Neural cell (in vitro differentiated cells): ENCODE measurements around the gene ABHD2. TPM values are rescaled to one million over a fixed set of nuclear protein-coding genes. Genes with fewer than 3 reads are reported as not detected.

ENCODE experiments used
- H2AFZ ChIP-seq: fragments of 200-600, 300-800 bp; sonication (generic), shearing (Covaris generic); 2 replicates; pipeline ENCODE4 v1.6.0; 2014; ENCODE audit warnings: low read depth, mild to moderate bottlenecking, antibody characterized with exemption, low read length, moderate library complexity
- H3F3A ChIP-seq: fragments of 200-600 bp; shearing (Covaris generic); 2 replicates; pipeline ENCODE4 v1.6.1; 2016; ENCODE audit warnings: mild to moderate bottlenecking, moderate library complexity, mixed read lengths, antibody characterized with exemption, low read length; ENCODE audit not compliant: insufficient read depth, poor library complexity, severe bottlenecking
- H3K27ac ChIP-seq: fragments of 200-600, 300-800 bp; sonication (generic), shearing (Covaris generic); 2 replicates; pipeline ENCODE4 v1.5.1; 2014; ENCODE audit warnings: mild to moderate bottlenecking, low read length, moderate library complexity
- H3K27me3 ChIP-seq: fragments of 300-800, 200-600 bp; sonication (generic), shearing (Covaris generic); 2 replicates; pipeline ENCODE4 v1.6.0; 2014; ENCODE audit warnings: mild to moderate bottlenecking, low read depth, low read length, moderate library complexity; ENCODE audit not compliant: insufficient read depth
- H3K36me3 ChIP-seq: fragments of 300-800, 200-600 bp; sonication (generic), shearing (Covaris generic); 2 replicates; pipeline ENCODE4 v1.5.1; 2014; ENCODE audit warnings: mild to moderate bottlenecking, antibody characterized with exemption, low read length, moderate library complexity; ENCODE audit not compliant: insufficient read depth
- H3K4me2 ChIP-seq: fragments of 300-800, 200-600 bp; sonication (generic), shearing (Covaris generic); 2 replicates; pipeline ENCODE4 v1.6.0; 2014; ENCODE audit warnings: mild to moderate bottlenecking, low read length
- H3K4me3 ChIP-seq: fragments of 300-800, 200-600 bp; sonication (generic), shearing (Covaris generic); 2 replicates; pipeline ENCODE4 v1.5.1; 2014; ENCODE audit warnings: mild to moderate bottlenecking, low read length, moderate library complexity
- H3K79me2 ChIP-seq: fragments of 200-600 bp; shearing (Covaris generic); replicated peaks from 2 replicates; pipeline ENCODE4 v1.6.0; 2014; ENCODE audit warnings: mild to moderate bottlenecking, low read length, moderate library complexity; ENCODE audit not compliant: insufficient read depth
- H3K9ac ChIP-seq: fragments of 300-800, 200-600 bp; sonication (generic), shearing (Covaris generic); 2 replicates; pipeline ENCODE4 v1.6.1; 2016; ENCODE audit warnings: mild to moderate bottlenecking, low read length, mixed read lengths
- H3K9me2 ChIP-seq: fragments of 200-600 bp; shearing (Covaris generic); 2 replicates; pipeline ENCODE4 v1.6.1; 2016; ENCODE audit warnings: mild to moderate bottlenecking, low read length, mixed read lengths; ENCODE audit not compliant: insufficient read depth
- H3K9me3 ChIP-seq: fragments of 200-600, 300-800 bp; sonication (generic), shearing (Covaris generic); 2 replicates; pipeline ENCODE4 v1.6.1; 2016; ENCODE audit warnings: mild to moderate bottlenecking, mixed run types, low read length, moderate library complexity, mixed read lengths
- H4K20me1 ChIP-seq: fragments of 200-600 bp; shearing (Covaris generic); 2 replicates; pipeline ENCODE4 v1.6.1; 2016; ENCODE audit warnings: mild to moderate bottlenecking, mixed run types; ENCODE audit not compliant: insufficient read depth
- EP300 ChIP-seq: fragments of 450-650 bp; conservative IDR thresholded peaks from 2 replicates; pipeline ENCODE4 v1.6.1; 2014; ENCODE audit warnings: antibody characterized with exemption, mild to moderate bottlenecking, moderate library complexity; ENCODE audit not compliant: poor library complexity, severe bottlenecking
- EZH2 ChIP-seq: fragments of 200-600, 300-800 bp; shearing (Covaris generic), sonication (generic); IDR thresholded peaks from 2 replicates; pipeline ENCODE4 v1.6.1; 2014; ENCODE audit warnings: antibody characterized with exemption, low read length, borderline replicate concordance, mild to moderate bottlenecking; ENCODE audit not compliant: insufficient read depth, poor library complexity, severe bottlenecking
- MXI1 ChIP-seq: fragments of 450-650 bp; conservative IDR thresholded peaks from 2 replicates; pipeline ENCODE4 v1.6.1; 2014; ENCODE audit warnings: antibody characterized with exemption, mild to moderate bottlenecking; ENCODE audit not compliant: poor library complexity, severe bottlenecking
- POLR2AphosphoS5 ChIP-seq: IDR thresholded peaks from 2 replicates; pipeline ENCODE4 v1.6.1; 2012
- RAD21 ChIP-seq: fragments of 450-650 bp; conservative IDR thresholded peaks from 2 replicates; pipeline ENCODE4 v1.6.1; 2014; ENCODE audit warnings: antibody characterized with exemption, mild to moderate bottlenecking, moderate library complexity
- REST ChIP-seq: IDR thresholded peaks from 2 replicates; pipeline ENCODE4 v1.6.1; 2012; ENCODE audit warnings: borderline replicate concordance
- SMC3 ChIP-seq: fragments of 450-650 bp; conservative IDR thresholded peaks from 2 replicates; pipeline ENCODE4 v1.6.1; 2014; ENCODE audit warnings: antibody characterized with exemption, mild to moderate bottlenecking, moderate library complexity; ENCODE audit not compliant: poor library complexity
- TAF1 ChIP-seq: IDR thresholded peaks from 2 replicates; pipeline ENCODE4 v1.6.1; 2012; ENCODE audit warnings: low read depth
- polyA plus RNA-seq: library from polyadenylated mRNA; depleted of rRNA; stranded (reverse); fragments of >200 nt; gene quantifications from 2 replicates; pipeline ENCODE4 v1.2.3, GENCODE V29; 2014
- TF ChIP-seq, protein P1 (sequence below): fragments of 450-650 bp; IDR thresholded peaks from 2 replicates; pipeline ENCODE4 v1.5.1; 2014; ENCODE audit warnings: antibody characterized with exemption, mild to moderate bottlenecking, moderate library complexity; ENCODE audit not compliant: poor library complexity, severe bottlenecking

Gene ABHD2
- polyA plus RNA-seq, 1 donor from 2014 or later = 19.0 TPM

- no peak overlapping the region for H2AFZ ChIP-seq
- TF ChIP-seq EZH2 = no peak
- TF ChIP-seq SMC3 = no peak
- TF ChIP-seq MXI1 = no peak
- no peak overlapping the region for H3K4me3 ChIP-seq
- H3K9ac ChIP-seq = no peak overlapping the region
- H3K36me3 ChIP-seq = no peaks in the 10 kb centered on the region
- no peaks in the 10 kb centered on the region for H3F3A ChIP-seq
- peaks cover 10% of the 10 kb centered on the region for H3K79me2 ChIP-seq
- H3K9me3 ChIP-seq = no peaks in the 10 kb centered on the region
- H3K9me2 ChIP-seq = no peaks in the 10 kb centered on the region
- H3K27ac ChIP-seq = no peak overlapping the region
- H3K4me2 ChIP-seq = no peak overlapping the region
- no peaks in the 10 kb centered on the region for H4K20me1 ChIP-seq
- H3K27me3 ChIP-seq = no peaks in the 10 kb centered on the region
Observed at GRCh38 chr15:89101302-89102193, 13.3 kb downstream of the ABHD2 start.

DNA sequence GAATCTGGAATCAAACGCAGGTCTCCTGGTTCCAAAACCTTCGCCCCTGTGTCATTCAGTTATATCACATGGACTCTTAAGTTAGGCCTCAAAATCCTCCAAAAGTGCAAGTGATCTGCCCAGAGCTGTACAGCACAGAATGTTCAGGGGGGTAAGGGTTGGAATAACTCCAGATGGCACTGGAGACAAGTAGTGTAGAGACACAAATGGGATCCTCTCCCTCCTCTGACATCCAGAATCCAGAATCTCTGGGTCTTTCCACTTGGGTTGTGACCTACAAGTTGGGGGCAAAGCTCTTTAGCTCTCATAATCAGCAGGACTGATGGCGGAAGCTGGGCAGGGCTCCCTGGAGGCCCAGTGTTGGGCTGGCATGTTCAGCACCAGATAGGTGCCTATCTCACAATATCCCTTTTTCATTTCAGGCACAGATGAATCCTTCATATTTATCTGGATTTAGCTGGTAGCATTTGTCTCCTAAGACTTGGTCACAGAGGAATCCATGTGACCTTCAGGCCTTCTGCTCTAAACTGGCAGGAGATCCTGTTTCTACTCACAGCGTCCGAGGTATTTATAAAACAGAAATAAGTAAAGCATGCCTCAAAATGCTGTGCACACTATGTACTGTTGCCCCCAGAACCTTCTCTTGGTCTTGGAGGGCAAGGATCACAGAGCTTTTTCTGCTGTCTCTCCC lies 15.4 kb downstream of the ABHD2 start:
- no peaks in the 10 kb centered on the region for H3K27me3 ChIP-seq
- no peak overlapping the region for H3K9ac ChIP-seq

More for the DNA sequence above, 15.4 kb downstream of the ABHD2 start:
- Histone ChIP-seq H4K20me1 (no peaks in the 10 kb centered on the region), H3F3A (no peaks in the 10 kb centered on the region), H2AFZ (no peak overlapping the region), H3K27ac (no peak overlapping the region), H3K4me3 (no peak overlapping the region), H3K9me3 (no peaks in the 10 kb centered on the region), H3K79me2 (peaks cover 5% of the 10 kb centered on the region), H3K36me3 (no peaks in the 10 kb centered on the region), H3K9me2 (no peaks in the 10 kb centered on the region), H3K4me2 (no peak overlapping the region)
- no peak for TF ChIP-seq POLR2AphosphoS5
- no peak for TF ChIP-seq MXI1
- TF ChIP-seq EZH2 = no peak
- no peak for TF ChIP-seq TAF1
- TF ChIP-seq RAD21 = no peak
- no peak for TF ChIP-seq REST
- no peak for TF ChIP-seq EP300
- TF ChIP-seq SMC3 = no peak
- TF ChIP-seq, protein P1, sequence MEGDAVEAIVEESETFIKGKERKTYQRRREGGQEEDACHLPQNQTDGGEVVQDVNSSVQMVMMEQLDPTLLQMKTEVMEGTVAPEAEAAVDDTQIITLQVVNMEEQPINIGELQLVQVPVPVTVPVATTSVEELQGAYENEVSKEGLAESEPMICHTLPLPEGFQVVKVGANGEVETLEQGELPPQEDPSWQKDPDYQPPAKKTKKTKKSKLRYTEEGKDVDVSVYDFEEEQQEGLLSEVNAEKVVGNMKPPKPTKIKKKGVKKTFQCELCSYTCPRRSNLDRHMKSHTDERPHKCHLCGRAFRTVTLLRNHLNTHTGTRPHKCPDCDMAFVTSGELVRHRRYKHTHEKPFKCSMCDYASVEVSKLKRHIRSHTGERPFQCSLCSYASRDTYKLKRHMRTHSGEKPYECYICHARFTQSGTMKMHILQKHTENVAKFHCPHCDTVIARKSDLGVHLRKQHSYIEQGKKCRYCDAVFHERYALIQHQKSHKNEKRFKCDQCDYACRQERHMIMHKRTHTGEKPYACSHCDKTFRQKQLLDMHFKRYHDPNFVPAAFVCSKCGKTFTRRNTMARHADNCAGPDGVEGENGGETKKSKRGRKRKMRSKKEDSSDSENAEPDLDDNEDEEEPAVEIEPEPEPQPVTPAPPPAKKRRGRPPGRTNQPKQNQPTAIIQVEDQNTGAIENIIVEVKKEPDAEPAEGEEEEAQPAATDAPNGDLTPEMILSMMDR = no peak
